ENCODE data around the gene MSRB1.

Gene MSRB1

GRCh38 chr16:1895949-1896675, 46.9 kb downstream of the MSRB1 start:
- DNase-seq: no peak

- no peak for DNase-seq
These were observed 47.9 kb downstream of the MSRB1 start for GRCh38 chr16:1895068-1895467.

- DNase-seq: no peak
These were observed 52.3 kb downstream of the MSRB1 start for GRCh38 chr16:1890708-1891050.

GRCh38 chr16:1890024-1890707, 52.8 kb downstream of the MSRB1 start:
- no peak for DNase-seq
